HepG2 (cell line): Measurements from ENCODE around the gene HRH3. TPM values are rescaled to one million over a fixed set of nuclear protein-coding genes. Genes with fewer than 3 reads are reported as not detected.
A peak's percentile ranks its signal among the peaks of the same experiment; 100 is the strongest.

Experiments
- DNMT3B ChIP-seq: conservative IDR thresholded peaks from 2 replicates; pipeline ENCODE4 v1.6.1; 2016; ENCODE audit warnings: missing biosample characterization, control low read depth
- IRX3 ChIP-seq: sonication (generic); formaldehyde crosslinking; IDR thresholded peaks from 2 replicates; pipeline ENCODE4 v1.8.1; 2023; ENCODE audit warnings: mild to moderate bottlenecking, low read depth, missing genetic modification reagents, borderline replicate concordance
- KMT2A ChIP-seq: sonication (generic); formaldehyde crosslinking; IDR thresholded peaks from 2 replicates; pipeline ENCODE4 v1.4.0; 2020; ENCODE audit warnings: missing genetic modification reagents
- NR2F1 ChIP-seq, 2 experiments: fragments of 450-650 bp in 1 of 2; formaldehyde crosslinking in 1 of 2; IDR thresholded peaks; 2 replicates each; pipeline versions ENCODE4 v1.5.0 to v1.6.1; 2016 to 2020; ENCODE audit warnings: mild to moderate bottlenecking in 1 of 2, missing compliant biosample characterization in 1 of 2, missing genetic modification reagents in 1 of 2, moderate library complexity in 1 of 2
- PCBP2 ChIP-seq: fragments of 200-400 bp; formaldehyde crosslinking; optimal IDR thresholded peaks from 2 replicates; pipeline ENCODE3; 2018; ENCODE audit warnings: low read length, low read depth; ENCODE audit not compliant: poor library complexity, severe bottlenecking
- RAD21 ChIP-seq: fragments of 450-650 bp; formaldehyde crosslinking; IDR thresholded peaks from 2 replicates; pipeline ENCODE4 v1.5.0; 2020; ENCODE audit warnings: mild to moderate bottlenecking
- RFX1 ChIP-seq: fragments of 450-650 bp; IDR thresholded peaks from 2 replicates; pipeline ENCODE4 v1.6.1; 2017
- SMARCE1 ChIP-seq: fragments of 450-650 bp; IDR thresholded peaks from 2 replicates; pipeline ENCODE4 v1.6.1; 2017; ENCODE audit warnings: borderline replicate concordance
- SOX6 ChIP-seq, 2 experiments: fragments of 450-650 bp in 1 of 2; sonication (generic) in 1 of 2; formaldehyde crosslinking in 1 of 2; IDR thresholded peaks; 2 replicates each; pipeline versions ENCODE4 v1.4.0 to v1.6.1; 2017 to 2020; ENCODE audit warnings: antibody characterized with exemption in 1 of 2, mild to moderate bottlenecking in 1 of 2, missing genetic modification reagents in 1 of 2
- SPEN ChIP-seq: sonication (generic); formaldehyde crosslinking; IDR thresholded peaks from 2 replicates; pipeline ENCODE4 v1.5.1; 2020; ENCODE audit warnings: low read depth, mild to moderate bottlenecking, missing genetic modification reagents
- SYNCRIP ChIP-seq: fragments of 200-400 bp; formaldehyde crosslinking; IDR thresholded peaks from 2 replicates; pipeline ENCODE4 v1.6.1; 2018; ENCODE audit warnings: mild to moderate bottlenecking, low read depth, low read length; ENCODE audit not compliant: insufficient read depth
- ZFX ChIP-seq: sonication (generic); formaldehyde crosslinking; IDR thresholded peaks from 2 replicates; pipeline ENCODE4 v1.4.0; 2020; ENCODE audit warnings: mild to moderate bottlenecking, low read depth, missing genetic modification reagents, moderate library complexity
- ZNF616 ChIP-seq: sonication (generic); formaldehyde crosslinking; IDR thresholded peaks from 2 replicates; pipeline ENCODE4 v1.5.0; 2020; ENCODE audit warnings: low read depth, mild to moderate bottlenecking, missing genetic modification reagents
- ZNF788 ChIP-seq: sonication (generic); formaldehyde crosslinking; IDR thresholded peaks from 2 replicates; pipeline ENCODE4 v1.5.0; 2020; ENCODE audit warnings: mild to moderate bottlenecking, missing genetic modification reagents, borderline replicate concordance
- ZNF83 ChIP-seq: sonication (generic); formaldehyde crosslinking; IDR thresholded peaks from 2 replicates; pipeline ENCODE4 v1.4.0; 2020; ENCODE audit warnings: missing genetic modification reagents, mild to moderate bottlenecking, borderline replicate concordance
- ZNF850 ChIP-seq: sonication (generic); formaldehyde crosslinking; conservative IDR thresholded peaks from 2 replicates; pipeline ENCODE4 v1.9.0; 2021; ENCODE audit warnings: mild to moderate bottlenecking, missing genetic modification reagents
- ZSCAN30 ChIP-seq: sonication (generic); formaldehyde crosslinking; IDR thresholded peaks from 2 replicates; pipeline ENCODE4 v1.5.0; 2020; ENCODE audit warnings: mild to moderate bottlenecking, missing genetic modification reagents
- polyA plus RNA-seq, 8 experiments: library from polyadenylated mRNA; depleted of rRNA in 3 of 8; stranded (reverse) in 7 of 8; unstranded in 1 of 8; fragments of >200 nt; fragmentation: Illumina TruSeq in 4 of 8; extraction: Trizol in 4 of 8; gene quantifications; 2 replicates each; pipeline versions ENCODE4 v1.2.1 to v1.2.3, GENCODE V29; 2011 to 2016; ENCODE audit warnings: low read depth in 4 of 8, missing spikeins in 1 of 8, mixed read lengths in 1 of 8; ENCODE audit not compliant: insufficient read depth in 1 of 8
- total RNA-seq, 5 experiments: library from RNA; depleted of rRNA; stranded (reverse); fragments of >200 nt; fragmentation: Illumina TruSeq; extraction: Trizol; gene quantifications; 2 replicates each; pipeline ENCODE4 v1.2.3, GENCODE V29; 2016; ENCODE audit warnings: low read depth in 1 of 5
- TF ChIP-seq, protein P1 (sequence below): IDR thresholded peaks from 2 replicates; pipeline ENCODE4 v1.6.1; 2018; ENCODE audit warnings: missing genetic modification reagents
- TF ChIP-seq, protein P2 (sequence below): sonication (generic); formaldehyde crosslinking; IDR thresholded peaks from 2 replicates; pipeline ENCODE4 v1.5.1; 2020; ENCODE audit warnings: missing genetic modification reagents, mild to moderate bottlenecking, borderline replicate concordance
- TF ChIP-seq, protein P3 (sequence below): conservative IDR thresholded peaks from 2 replicates; pipeline ENCODE4 v1.6.1; 2018; ENCODE audit warnings: missing genetic modification reagents
- TF ChIP-seq, protein P4 (sequence below): IDR thresholded peaks from 2 replicates; pipeline ENCODE4 v1.6.1; 2016
- TF ChIP-seq, protein P5 (sequence below): sonication (generic); formaldehyde crosslinking; IDR thresholded peaks from 2 replicates; pipeline ENCODE4 v1.8.0; 2022; ENCODE audit warnings: missing genetic modification reagents, mild to moderate bottlenecking, inconsistent platforms, borderline replicate concordance

The HRH3 gene
- total and polyA plus RNA-seq, 2 of the 13 experiments (the other 11 are each of a cell fraction or from before 2014, with no cell fraction given) = 0.18 TPM; not detected in 1

DNA sequence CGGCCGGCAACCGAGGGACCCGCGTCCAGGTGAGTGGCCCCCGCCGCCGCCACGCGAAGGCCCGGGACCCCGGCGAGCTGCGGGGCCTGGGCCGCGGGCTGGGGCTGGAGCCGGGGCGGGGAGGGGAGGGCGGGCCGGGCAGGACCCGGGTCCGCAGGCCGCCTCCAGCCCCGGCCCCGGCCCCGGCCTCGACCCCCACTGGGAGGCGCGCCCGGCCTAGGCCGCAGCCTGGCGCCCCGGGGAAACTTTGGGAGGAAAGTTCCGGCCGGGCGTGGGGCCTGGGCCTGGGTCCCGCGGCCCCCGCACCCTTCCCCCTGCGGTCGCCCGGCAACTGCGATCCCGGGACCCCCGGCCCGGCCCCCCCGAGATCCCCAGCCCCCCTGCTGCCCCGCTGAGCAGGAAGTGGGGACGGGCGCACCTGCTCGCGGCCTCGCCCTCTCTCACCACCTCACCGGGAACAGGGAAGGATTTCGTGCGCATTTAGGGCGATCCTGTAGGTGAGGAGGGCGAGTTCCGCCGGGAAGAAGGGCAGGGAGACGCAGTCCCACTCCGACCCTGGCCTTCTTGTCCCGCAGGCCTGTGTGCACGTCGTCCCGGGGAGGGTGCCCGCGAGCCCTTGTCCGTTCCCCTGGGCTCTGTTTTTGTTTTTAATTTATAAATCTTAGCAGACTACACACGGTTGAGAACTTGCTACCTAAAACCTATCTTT, 18.6 kb upstream of the HRH3 start (continued):
- TF ChIP-seq RAD21 (CRISPR knock-in tag) (no peak), PCBP2 (no peak), ZFX (CRISPR knock-in tag) (peak; percentile 71), ZNF83 (CRISPR knock-in tag) (0 out of 2 replicates have a peak, but pooled peaks have one; percentile 43), ZNF788 (peak; percentile 19; the same call in 1 of the 2 replicates), SPEN (CRISPR knock-in tag) (no peak; the same call in 1 of the 2 replicates), DNMT3B (0 out of 2 replicates have a peak, but pooled peaks have one; percentile 16), RFX1 (no peak), NR2F1 (CRISPR knock-in tag; IDR thresholded peaks at IDR 0.05) (no peak), KMT2A (CRISPR knock-in tag) (peak; percentile 43; the same call in 1 of the 2 replicates), SMARCE1 (no peak), ZNF616 (0 out of 2 replicates have a peak, but pooled peaks have one; percentile 37), IRX3 (0 out of 2 replicates have a peak, but pooled peaks have one; percentile 33), ZNF850 (CRISPR knock-in tag) (0 out of 2 replicates have a peak, but pooled peaks have one; percentile 88), ZSCAN30 (CRISPR knock-in tag) (no peak), SOX6 (IDR thresholded peaks at IDR 0.05) (no peak), SOX6 (CRISPR knock-in tag; IDR thresholded peaks at IDR 0.05) (no peak), SYNCRIP (no peak)
- TF ChIP-seq, protein P1, sequence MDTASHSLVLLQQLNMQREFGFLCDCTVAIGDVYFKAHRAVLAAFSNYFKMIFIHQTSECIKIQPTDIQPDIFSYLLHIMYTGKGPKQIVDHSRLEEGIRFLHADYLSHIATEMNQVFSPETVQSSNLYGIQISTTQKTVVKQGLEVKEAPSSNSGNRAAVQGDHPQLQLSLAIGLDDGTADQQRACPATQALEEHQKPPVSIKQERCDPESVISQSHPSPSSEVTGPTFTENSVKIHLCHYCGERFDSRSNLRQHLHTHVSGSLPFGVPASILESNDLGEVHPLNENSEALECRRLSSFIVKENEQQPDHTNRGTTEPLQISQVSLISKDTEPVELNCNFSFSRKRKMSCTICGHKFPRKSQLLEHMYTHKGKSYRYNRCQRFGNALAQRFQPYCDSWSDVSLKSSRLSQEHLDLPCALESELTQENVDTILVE (CRISPR knock-in tag) = no peak
- TF ChIP-seq, protein P2, sequence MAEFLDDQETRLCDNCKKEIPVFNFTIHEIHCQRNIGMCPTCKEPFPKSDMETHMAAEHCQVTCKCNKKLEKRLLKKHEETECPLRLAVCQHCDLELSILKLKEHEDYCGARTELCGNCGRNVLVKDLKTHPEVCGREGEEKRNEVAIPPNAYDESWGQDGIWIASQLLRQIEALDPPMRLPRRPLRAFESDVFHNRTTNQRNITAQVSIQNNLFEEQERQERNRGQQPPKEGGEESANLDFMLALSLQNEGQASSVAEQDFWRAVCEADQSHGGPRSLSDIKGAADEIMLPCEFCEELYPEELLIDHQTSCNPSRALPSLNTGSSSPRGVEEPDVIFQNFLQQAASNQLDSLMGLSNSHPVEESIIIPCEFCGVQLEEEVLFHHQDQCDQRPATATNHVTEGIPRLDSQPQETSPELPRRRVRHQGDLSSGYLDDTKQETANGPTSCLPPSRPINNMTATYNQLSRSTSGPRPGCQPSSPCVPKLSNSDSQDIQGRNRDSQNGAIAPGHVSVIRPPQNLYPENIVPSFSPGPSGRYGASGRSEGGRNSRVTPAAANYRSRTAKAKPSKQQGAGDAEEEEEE = no peak
- TF ChIP-seq, protein P3, sequence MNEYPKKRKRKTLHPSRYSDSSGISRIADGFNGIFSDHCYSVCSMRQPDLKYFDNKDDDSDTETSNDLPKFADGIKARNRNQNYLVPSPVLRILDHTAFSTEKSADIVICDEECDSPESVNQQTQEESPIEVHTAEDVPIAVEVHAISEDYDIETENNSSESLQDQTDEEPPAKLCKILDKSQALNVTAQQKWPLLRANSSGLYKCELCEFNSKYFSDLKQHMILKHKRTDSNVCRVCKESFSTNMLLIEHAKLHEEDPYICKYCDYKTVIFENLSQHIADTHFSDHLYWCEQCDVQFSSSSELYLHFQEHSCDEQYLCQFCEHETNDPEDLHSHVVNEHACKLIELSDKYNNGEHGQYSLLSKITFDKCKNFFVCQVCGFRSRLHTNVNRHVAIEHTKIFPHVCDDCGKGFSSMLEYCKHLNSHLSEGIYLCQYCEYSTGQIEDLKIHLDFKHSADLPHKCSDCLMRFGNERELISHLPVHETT = no peak
- TF ChIP-seq, protein P4, sequence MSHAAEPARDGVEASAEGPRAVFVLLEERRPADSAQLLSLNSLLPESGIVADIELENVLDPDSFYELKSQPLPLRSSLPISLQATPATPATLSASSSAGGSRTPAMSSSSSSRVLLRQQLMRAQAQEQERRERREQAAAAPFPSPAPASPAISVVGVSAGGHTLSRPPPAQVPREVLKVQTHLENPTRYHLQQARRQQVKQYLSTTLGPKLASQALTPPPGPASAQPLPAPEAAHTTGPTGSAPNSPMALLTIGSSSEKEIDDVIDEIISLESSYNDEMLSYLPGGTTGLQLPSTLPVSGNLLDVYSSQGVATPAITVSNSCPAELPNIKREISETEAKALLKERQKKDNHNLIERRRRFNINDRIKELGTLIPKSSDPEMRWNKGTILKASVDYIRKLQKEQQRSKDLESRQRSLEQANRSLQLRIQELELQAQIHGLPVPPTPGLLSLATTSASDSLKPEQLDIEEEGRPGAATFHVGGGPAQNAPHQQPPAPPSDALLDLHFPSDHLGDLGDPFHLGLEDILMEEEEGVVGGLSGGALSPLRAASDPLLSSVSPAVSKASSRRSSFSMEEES (CRISPR knock-in tag) = no peak
- TF ChIP-seq, protein P5, sequence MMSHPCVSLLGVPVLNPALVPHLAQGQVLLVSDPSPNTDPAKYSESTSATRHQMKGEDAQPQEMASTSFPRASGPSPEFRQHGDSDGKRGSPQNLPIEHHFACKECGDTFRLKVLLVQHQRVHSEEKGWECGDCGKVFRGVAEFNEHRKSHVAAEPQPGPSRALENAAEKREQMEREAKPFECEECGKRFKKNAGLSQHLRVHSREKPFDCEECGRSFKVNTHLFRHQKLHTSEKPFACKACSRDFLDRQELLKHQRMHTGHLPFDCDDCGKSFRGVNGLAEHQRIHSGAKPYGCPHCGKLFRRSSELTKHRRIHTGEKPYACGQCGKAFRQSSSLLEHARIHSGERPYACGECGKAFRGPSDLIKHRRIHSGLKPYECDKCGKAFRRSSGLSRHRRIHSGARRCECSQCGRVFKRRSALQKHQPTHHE (CRISPR knock-in tag) = no peak
